Liver (tissue), 9 donors: ENCODE data around the gene SNX10. TPM values are rescaled to one million over a fixed set of nuclear protein-coding genes. Genes with fewer than 3 reads are reported as not detected.

Experiments
- DNase-seq: peaks from one replicate; pipeline ENCODE4 v3.0.0-alpha.2; 2017; ENCODE audit warnings: low spot score
- H3K27ac ChIP-seq, 2 donors: one replicate each; pipeline ENCODE4 v1.7.0; 2013; ENCODE audit warnings: inconsistent platforms in 2 of 2, low read length in 2 of 2, control low read depth in 1 of 2, low read depth in 1 of 2, mild to moderate bottlenecking in 1 of 2
- H3K27me3 ChIP-seq, 4 donors: one replicate each; pipeline versions ENCODE4 v1.6.1 to v1.7.0; 2013; ENCODE audit warnings: low read length in 3 of 4, inconsistent platforms in 1 of 4, mild to moderate bottlenecking in 1 of 4, moderate library complexity in 1 of 4; ENCODE audit not compliant: control insufficient read depth in 4 of 4, insufficient read depth in 4 of 4
- H3K36me3 ChIP-seq, 4 donors: one replicate each; pipeline versions ENCODE4 v1.6.1 to v1.7.0; 2013; ENCODE audit warnings: low read length in 3 of 4, mild to moderate bottlenecking in 3 of 4, low read depth in 1 of 4, moderate library complexity in 1 of 4; ENCODE audit not compliant: control insufficient read depth in 4 of 4, insufficient read depth in 3 of 4
- H3K4me1 ChIP-seq, 4 donors: one replicate each; pipeline versions ENCODE4 v1.6.1 to v1.7.0; 2013; ENCODE audit warnings: low read length in 3 of 4, mild to moderate bottlenecking in 3 of 4, moderate library complexity in 1 of 4; ENCODE audit not compliant: control insufficient read depth in 4 of 4, insufficient read depth in 4 of 4
- H3K4me3 ChIP-seq, 3 donors: one replicate each; pipeline versions ENCODE4 v1.6.1 to v1.7.0; 2013; ENCODE audit warnings: low read length in 3 of 3, control low read depth in 1 of 3, low read depth in 1 of 3, mild to moderate bottlenecking in 1 of 3
- H3K9ac ChIP-seq, 2 donors: one replicate each; pipeline ENCODE4 v1.7.0; 2013; ENCODE audit warnings: low read length in 2 of 2, mild to moderate bottlenecking in 2 of 2, moderate library complexity in 2 of 2, control low read depth in 1 of 2, low read depth in 1 of 2
- H3K9me3 ChIP-seq, 4 donors: one replicate each; pipeline versions ENCODE4 v1.6.1 to v1.7.0; 2013; ENCODE audit warnings: low read length in 3 of 4; ENCODE audit not compliant: control insufficient read depth in 4 of 4
- EGR1 ChIP-seq, 2 donors: IDR thresholded peaks; 2 replicates each; pipeline ENCODE4 v1.6.1; 2016 to 2018; ENCODE audit warnings: antibody characterized with exemption in 2 of 2, low read depth in 2 of 2
- FOXA1 ChIP-seq: IDR thresholded peaks from 2 replicates; pipeline ENCODE4 v1.6.1; 2016; ENCODE audit warnings: antibody characterized with exemption
- FOXA2 ChIP-seq: IDR thresholded peaks from 2 replicates; pipeline ENCODE4 v1.6.1; 2016; ENCODE audit warnings: antibody characterized with exemption
- GABPA ChIP-seq, 2 donors: IDR thresholded peaks in 1 of 2; conservative IDR thresholded peaks in 1 of 2; 2 replicates each; pipeline ENCODE4 v1.6.1; 2016; ENCODE audit warnings: antibody characterized with exemption in 2 of 2, mild to moderate bottlenecking in 1 of 2, moderate library complexity in 1 of 2
- HNF4A ChIP-seq, 2 donors: conservative IDR thresholded peaks; 2 replicates each; pipeline ENCODE4 v1.6.1; 2016; ENCODE audit warnings: antibody characterized with exemption in 2 of 2, mild to moderate bottlenecking in 2 of 2
- HNF4G ChIP-seq: IDR thresholded peaks from 2 replicates; pipeline ENCODE4 v1.6.1; 2016; ENCODE audit warnings: antibody characterized with exemption
- JUND ChIP-seq, 2 donors: IDR thresholded peaks; 2 replicates each; pipeline ENCODE4 v1.6.1; 2016; ENCODE audit warnings: antibody characterized with exemption in 2 of 2
- NR2F2 ChIP-seq: IDR thresholded peaks from 2 replicates; pipeline ENCODE4 v1.6.1; 2016; ENCODE audit warnings: antibody characterized with exemption
- RAD21 ChIP-seq, 2 donors: IDR thresholded peaks; 2 replicates each; pipeline ENCODE4 v1.6.1; 2016; ENCODE audit warnings: antibody characterized with exemption in 2 of 2, mild to moderate bottlenecking in 2 of 2
- REST ChIP-seq: IDR thresholded peaks from 2 replicates; pipeline ENCODE4 v1.6.1; 2016; ENCODE audit warnings: antibody characterized with exemption, mild to moderate bottlenecking
- RXRA ChIP-seq, 2 donors: IDR thresholded peaks; 2 replicates each; pipeline ENCODE4 v1.6.1; 2017 to 2018; ENCODE audit warnings: antibody characterized with exemption in 2 of 2, mild to moderate bottlenecking in 1 of 2
- SP1 ChIP-seq: IDR thresholded peaks from 2 replicates; pipeline ENCODE4 v1.6.1; 2018; ENCODE audit warnings: antibody characterized with exemption, mild to moderate bottlenecking
- TAF1 ChIP-seq: conservative IDR thresholded peaks from 2 replicates; pipeline ENCODE4 v1.6.1; 2016; ENCODE audit warnings: antibody characterized with exemption, mild to moderate bottlenecking
- YY1 ChIP-seq: IDR thresholded peaks from 2 replicates; pipeline ENCODE4 v1.6.1; 2016; ENCODE audit warnings: antibody characterized with exemption, mild to moderate bottlenecking
- WGBS: extraction: QIAGEN DNeasy Blood & Tissue Kit; methylation state at CpG from one replicate; pipeline ENCODE4 v1.1.7; 2013; 5-methylcytosine and 5-hydroxymethylcytosine counted together
- polyA plus RNA-seq, 2 donors: library from polyadenylated mRNA; stranded (reverse) in 1 of 2; unstranded in 1 of 2; fragments of 200-250 nt in 1 of 2; fragments of >200 nt in 1 of 2; fragmentation: Nextera tagmentation in 1 of 2; extraction: Ambion mirVana in 1 of 2; gene quantifications; one replicate each; pipeline versions ENCODE4 v1.2.1 to v1.2.3, GENCODE V29; 2013 to 2015
- total RNA-seq, 2 donors: library from RNA; depleted of rRNA; stranded (reverse); fragments of >200 nt; gene quantifications; one replicate each; pipeline ENCODE4 v1.2.3, GENCODE V29; 2014
- TF ChIP-seq, protein P1 (sequence below): IDR thresholded peaks from 2 replicates; pipeline ENCODE4 v1.6.1; 2016; ENCODE audit warnings: antibody characterized with exemption
- TF ChIP-seq, protein P2 (sequence below): IDR thresholded peaks from 2 replicates; pipeline ENCODE4 v1.6.1; 2016; ENCODE audit warnings: antibody characterized with exemption
- TF ChIP-seq, protein P3 (sequence below): fragments of 150-350 bp; IDR thresholded peaks from 2 replicates; pipeline ENCODE4 v1.5.1; 2017; ENCODE audit warnings: improper control_type of control experiment, low read depth, low read length; ENCODE audit not compliant: missing input control
- TF ChIP-seq, protein P4 (sequence below): IDR thresholded peaks from 2 replicates; pipeline ENCODE4 v1.6.1; 2016; ENCODE audit warnings: antibody characterized with exemption
- donor health status: healthy.
- donor health status: healthy.
- donor health status: healthy.
- donor health status: healthy.
- donor health status: healthy.

The SNX10 gene
- total and polyA plus RNA-seq, 4 donors: 5.9 to 15.9 (median 12.8) TPM

DNA sequence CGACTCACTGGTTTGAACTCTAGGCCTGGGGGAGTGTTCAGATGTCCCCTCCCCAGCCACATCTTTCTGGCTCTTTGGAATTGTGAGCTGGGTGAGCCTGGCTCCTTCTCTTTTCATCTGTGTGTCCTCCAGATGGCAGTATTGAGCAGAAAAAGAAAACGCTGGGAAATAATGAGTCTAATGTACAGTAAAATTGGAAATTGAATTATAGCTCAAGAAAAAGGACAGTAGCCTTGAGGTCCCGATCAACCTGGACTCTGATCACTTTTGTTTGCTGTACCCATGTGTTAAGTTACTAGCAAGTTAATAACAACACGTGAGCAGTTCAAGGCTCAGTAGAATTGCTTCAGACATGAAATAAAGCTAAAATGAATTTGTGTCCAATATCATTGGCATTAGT, 77.9 kb downstream of the SNX10 start:
- Histone ChIP-seq H3K36me3 (no peaks in the 10 kb centered on the region), H3K9ac (no peak overlapping the region), H3K4me3 (no peak overlapping the region), H3K9me3 (no peaks in the 10 kb centered on the region), H3K4me1 (peaks cover 6 to 68% (median 48%) of the 10 kb centered on the region in 4 donors), H3K27me3 (no peaks in the 10 kb centered on the region), H3K27ac (no peak overlapping the region)
- TF ChIP-seq REST (no peak), HNF4G (no peak), HNF4A (conservative IDR thresholded peaks at IDR 0.05) (peak in 1 of 2 donors; percentile 15), JUND (IDR thresholded peaks at IDR 0.05) (peak in 1 of 2 donors; percentile 26), RAD21 (IDR thresholded peaks at IDR 0.05) (peak; percentile 83 to 87), GABPA (IDR thresholded peaks at IDR 0.05 in 1 of 2, conservative IDR thresholded peaks at IDR 0.05 in 1 of 2) (no peak), EGR1 (IDR thresholded peaks at IDR 0.05; ENCODE audit: low read depth in 2 of 2) (no peak), RXRA (IDR thresholded peaks at IDR 0.05) (no peak), TAF1 (no peak), YY1 (no peak), FOXA2 (no peak), NR2F2 (no peak), SP1 (no peak), FOXA1 (no peak)
- TF ChIP-seq, protein P1, sequence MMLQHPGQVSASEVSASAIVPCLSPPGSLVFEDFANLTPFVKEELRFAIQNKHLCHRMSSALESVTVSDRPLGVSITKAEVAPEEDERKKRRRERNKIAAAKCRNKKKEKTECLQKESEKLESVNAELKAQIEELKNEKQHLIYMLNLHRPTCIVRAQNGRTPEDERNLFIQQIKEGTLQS: no peak
- TF ChIP-seq, protein P2, sequence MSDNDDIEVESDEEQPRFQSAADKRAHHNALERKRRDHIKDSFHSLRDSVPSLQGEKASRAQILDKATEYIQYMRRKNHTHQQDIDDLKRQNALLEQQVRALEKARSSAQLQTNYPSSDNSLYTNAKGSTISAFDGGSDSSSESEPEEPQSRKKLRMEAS: no peak
- TF ChIP-seq, protein P3, sequence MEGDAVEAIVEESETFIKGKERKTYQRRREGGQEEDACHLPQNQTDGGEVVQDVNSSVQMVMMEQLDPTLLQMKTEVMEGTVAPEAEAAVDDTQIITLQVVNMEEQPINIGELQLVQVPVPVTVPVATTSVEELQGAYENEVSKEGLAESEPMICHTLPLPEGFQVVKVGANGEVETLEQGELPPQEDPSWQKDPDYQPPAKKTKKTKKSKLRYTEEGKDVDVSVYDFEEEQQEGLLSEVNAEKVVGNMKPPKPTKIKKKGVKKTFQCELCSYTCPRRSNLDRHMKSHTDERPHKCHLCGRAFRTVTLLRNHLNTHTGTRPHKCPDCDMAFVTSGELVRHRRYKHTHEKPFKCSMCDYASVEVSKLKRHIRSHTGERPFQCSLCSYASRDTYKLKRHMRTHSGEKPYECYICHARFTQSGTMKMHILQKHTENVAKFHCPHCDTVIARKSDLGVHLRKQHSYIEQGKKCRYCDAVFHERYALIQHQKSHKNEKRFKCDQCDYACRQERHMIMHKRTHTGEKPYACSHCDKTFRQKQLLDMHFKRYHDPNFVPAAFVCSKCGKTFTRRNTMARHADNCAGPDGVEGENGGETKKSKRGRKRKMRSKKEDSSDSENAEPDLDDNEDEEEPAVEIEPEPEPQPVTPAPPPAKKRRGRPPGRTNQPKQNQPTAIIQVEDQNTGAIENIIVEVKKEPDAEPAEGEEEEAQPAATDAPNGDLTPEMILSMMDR: peak; percentile 79
- TF ChIP-seq, protein P4, sequence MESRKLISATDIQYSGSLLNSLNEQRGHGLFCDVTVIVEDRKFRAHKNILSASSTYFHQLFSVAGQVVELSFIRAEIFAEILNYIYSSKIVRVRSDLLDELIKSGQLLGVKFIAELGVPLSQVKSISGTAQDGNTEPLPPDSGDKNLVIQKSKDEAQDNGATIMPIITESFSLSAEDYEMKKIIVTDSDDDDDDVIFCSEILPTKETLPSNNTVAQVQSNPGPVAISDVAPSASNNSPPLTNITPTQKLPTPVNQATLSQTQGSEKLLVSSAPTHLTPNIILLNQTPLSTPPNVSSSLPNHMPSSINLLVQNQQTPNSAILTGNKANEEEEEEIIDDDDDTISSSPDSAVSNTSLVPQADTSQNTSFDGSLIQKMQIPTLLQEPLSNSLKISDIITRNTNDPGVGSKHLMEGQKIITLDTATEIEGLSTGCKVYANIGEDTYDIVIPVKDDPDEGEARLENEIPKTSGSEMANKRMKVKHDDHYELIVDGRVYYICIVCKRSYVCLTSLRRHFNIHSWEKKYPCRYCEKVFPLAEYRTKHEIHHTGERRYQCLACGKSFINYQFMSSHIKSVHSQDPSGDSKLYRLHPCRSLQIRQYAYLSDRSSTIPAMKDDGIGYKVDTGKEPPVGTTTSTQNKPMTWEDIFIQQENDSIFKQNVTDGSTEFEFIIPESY: no peak
- 2% methylated on average over 4 of the region's 4 CpGs for WGBS
- DNase-seq: no peak
